DND-41 (cell line): Measurements from ENCODE around the gene RPL41.

ENCODE experiments used
- CTCF ChIP-seq: IDR thresholded peaks from 2 replicates; pipeline ENCODE4 v1.5.1; 2012; ENCODE audit warnings: borderline replicate concordance, low read length, moderate library complexity, mild to moderate bottlenecking; ENCODE audit not compliant: poor library complexity, severe bottlenecking; ENCODE audit errors: extremely low read depth
- EZH2 ChIP-seq: IDR thresholded peaks from 3 replicates; pipeline ENCODE4 v1.6.1; 2012; ENCODE audit warnings: borderline replicate concordance, low read depth, mild to moderate bottlenecking, moderate library complexity, low read length, inconsistent platforms; ENCODE audit not compliant: severe bottlenecking

GRCh38 chr12:56126732-56127239, 10.4 kb downstream of the RPL41 start:
- no peak for TF ChIP-seq CTCF
- no peak for TF ChIP-seq EZH2
